ENCODE results near the gene CNTNAP2.

DNA sequence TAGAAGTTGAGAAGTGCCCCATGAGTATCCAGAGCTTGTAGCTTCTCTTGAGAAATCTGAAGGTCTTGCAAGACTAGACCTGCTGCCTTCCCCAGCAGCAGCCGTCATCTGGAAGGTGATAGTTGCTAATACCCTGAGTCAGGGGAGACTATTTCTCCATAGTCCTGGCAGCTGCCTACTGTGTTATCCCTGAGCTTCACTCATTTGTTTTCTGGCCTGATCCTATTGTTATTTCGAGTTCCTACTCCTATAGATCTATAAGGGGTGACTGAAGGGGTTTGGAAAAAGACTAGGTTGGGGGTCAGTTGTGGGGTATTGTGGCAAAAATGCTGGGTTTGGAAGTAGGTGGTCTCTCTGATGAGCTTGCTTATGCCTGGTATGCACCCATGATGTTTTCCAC is 297.8 kb downstream of the CNTNAP2 start:
- TF ChIP-seq EZH2 (IDR thresholded peaks at IDR 0.05): no peak
- TF ChIP-seq POLR2AphosphoS5 (IDR thresholded peaks at IDR 0.05; ENCODE audit: borderline replicate concordance, low read depth, low read length): no peak
- TF ChIP-seq FOXP2 (optimal IDR thresholded peaks at IDR 0.05; ENCODE audit: control extremely low read depth, extremely low read length, insufficient read depth): no peak
